BJ (cell line): ENCODE results near the gene MT1M. TPM values are rescaled to one million over a fixed set of nuclear protein-coding genes. Genes with fewer than 3 reads are reported as not detected.

Source experiments
- CTCF ChIA-PET: fragments of 350-600 bp; formaldehyde crosslinking; extraction: SDS; loops from one replicate; lab custom pipeline; 2021; ENCODE audit warnings: antibody characterized with exemption, inconsistent platforms; lab: Yijun Ruan, JAX
- POLR2A ChIA-PET: fragments of 300-600 bp; sonication (Branson Sonifier 250); formaldehyde crosslinking; extraction: SDS; loops from one replicate; lab custom pipeline; 2021; ENCODE audit warnings: antibody characterized with exemption; lab: Charles Lee
- DNase-seq: peaks from one replicate; pipeline ENCODE4 v3.0.0-alpha.2; 2011; ENCODE audit warnings: low read depth
- H3K27me3 ChIP-seq: 2 replicates; pipeline ENCODE4 v1.6.0; 2011; ENCODE audit warnings: low read length; ENCODE audit not compliant: control insufficient read depth, insufficient read depth
- H3K36me3 ChIP-seq: 2 replicates; pipeline ENCODE4 v1.5.1; 2011; ENCODE audit warnings: low read length; ENCODE audit not compliant: control insufficient read depth, insufficient read depth
- H3K4me3 ChIP-seq: 2 replicates; pipeline ENCODE4 v1.5.1; 2011; ENCODE audit warnings: low read depth, mild to moderate bottlenecking, control low read depth, low read length
- CTCF ChIP-seq: IDR thresholded peaks from 2 replicates; pipeline ENCODE4 v1.5.1; 2011; ENCODE audit warnings: low read depth, mild to moderate bottlenecking, control low read depth, inconsistent platforms, low read length, moderate library complexity; ENCODE audit not compliant: insufficient read depth
- polyA plus RNA-seq: library from polyadenylated mRNA; depleted of rRNA; stranded (reverse); fragments of >200 nt; gene quantifications from 2 replicates; pipeline ENCODE4 v1.2.3, GENCODE V29; 2011

MT1M gene
- polyA plus RNA-seq, 1 experiment: 0.94 TPM

DNA sequence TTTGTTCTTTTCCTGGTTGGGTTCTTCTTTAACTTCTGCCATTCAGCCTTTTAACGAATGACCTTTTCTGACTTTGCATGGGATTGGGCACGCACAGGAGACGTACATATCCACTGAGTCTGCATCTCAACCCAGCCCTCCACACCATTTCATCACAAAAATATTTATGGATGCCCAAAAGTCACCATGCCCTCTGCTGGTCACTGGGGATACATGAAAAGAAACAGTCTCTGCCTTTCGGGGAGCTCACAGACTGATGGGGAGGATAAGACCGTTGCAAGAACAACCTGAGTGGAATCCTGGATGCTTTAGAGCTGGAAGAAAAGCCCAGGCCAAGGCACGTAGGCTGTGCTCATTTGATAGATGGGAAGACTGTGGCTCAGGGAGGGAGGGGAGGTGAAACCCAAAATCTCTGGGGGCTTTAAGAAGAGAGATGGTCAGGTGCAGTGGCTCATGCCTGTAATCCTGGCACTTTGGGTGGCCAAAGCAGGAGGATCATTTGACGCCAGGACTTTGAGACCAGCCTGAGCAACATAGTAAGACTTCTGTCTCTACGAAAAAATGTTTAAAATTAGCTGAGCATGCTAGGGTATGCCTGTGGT lies 32.0 kb upstream of the MT1M start:
- ChIA-PET CTCF (interaction anchor here (0.6 to 7.8 kb wide), 29 partner anchors 9 to 193 kb away, joined by 3 to 100 read pairs (median 4); partner anchors contain the start of genes BBS2 and MT1E), POLR2A (interaction anchor here (0.6 kb wide), 1 partner anchor 39 kb away, joined by 20 read pairs; no protein-coding TSS in a partner anchor)
- no peaks in the 10 kb centered on the region for H3K36me3 ChIP-seq
- peak; percentile 78 for TF ChIP-seq CTCF
- peaks cover 2% of the 10 kb centered on the region; the same call in 1 of the 2 replicates for H3K27me3 ChIP-seq
- no peak overlapping the region for H3K4me3 ChIP-seq
- DNase-seq: no peak

- H3K27me3 ChIP-seq: no peaks in the 10 kb centered on the region; the same call in 1 of the 2 replicates
- no peak for TF ChIP-seq CTCF
- H3K36me3 ChIP-seq: no peaks in the 10 kb centered on the region
- CTCF ChIA-PET: interaction anchor here (1.0 to 7.8 kb wide), 24 partner anchors 9 to 115 kb away, joined by 3 to 100 read pairs (median 5); partner anchors contain the start of genes BBS2 and MT1E
- H3K4me3 ChIP-seq: no peak overlapping the region
- DNase-seq: no peak
- POLR2A ChIA-PET: no interaction called here
These were observed 31.1 kb upstream of the MT1M start for GRCh38 chr16:56601325-56601724.

DNA sequence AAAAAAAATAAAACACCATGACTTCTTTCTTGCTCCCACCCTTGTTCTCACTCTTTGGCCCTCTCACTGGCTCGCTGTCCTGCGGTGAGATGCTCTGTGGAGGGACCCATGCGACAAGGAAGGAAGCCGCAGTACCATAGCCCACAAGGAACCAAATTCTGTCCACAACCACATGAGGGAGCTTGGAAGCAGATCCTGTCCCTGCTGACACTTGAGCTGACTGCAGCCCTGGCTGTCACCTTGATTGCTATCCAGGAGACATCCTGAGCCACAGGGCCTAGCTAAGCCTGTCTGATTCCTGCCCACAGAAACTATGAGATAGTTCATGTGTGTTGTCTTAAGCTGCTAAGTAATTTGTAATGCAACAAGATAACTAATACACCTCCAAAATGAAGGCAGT lies 28.9 kb upstream of the MT1M start:
- Histone ChIP-seq H3K4me3 (no peak overlapping the region), H3K27me3 (no peaks in the 10 kb centered on the region; the same call in 1 of the 2 replicates), H3K36me3 (no peaks in the 10 kb centered on the region)
- TF ChIP-seq CTCF: peak; percentile 52
- ChIA-PET CTCF (interaction anchor here (0.5 to 7.8 kb wide), 14 partner anchors 12 to 186 kb away, joined by 3 to 100 read pairs (median 4); no protein-coding TSS in a partner anchor), POLR2A (interaction anchor here (0.6 kb wide), 1 partner anchor 14 kb away, joined by 3 read pairs; no protein-coding TSS in a partner anchor)
- DNase-seq: no peak

- Histone ChIP-seq H3K4me3 (no peak overlapping the region), H3K36me3 (no peaks in the 10 kb centered on the region), H3K27me3 (no peaks in the 10 kb centered on the region; the same call in 1 of the 2 replicates)
- no peak for TF ChIP-seq CTCF
- ChIA-PET CTCF (interaction anchor here (1.2 to 7.8 kb wide), 5 partner anchors 20 to 97 kb away, joined by 3 to 100 read pairs (median 20); partner anchors contain the start of gene MT1E), POLR2A (no interaction called here)
- DNase-seq: no peak
These were observed 27.5 kb upstream of the MT1M start for GRCh38 chr16:56604966-56605365.

DNA sequence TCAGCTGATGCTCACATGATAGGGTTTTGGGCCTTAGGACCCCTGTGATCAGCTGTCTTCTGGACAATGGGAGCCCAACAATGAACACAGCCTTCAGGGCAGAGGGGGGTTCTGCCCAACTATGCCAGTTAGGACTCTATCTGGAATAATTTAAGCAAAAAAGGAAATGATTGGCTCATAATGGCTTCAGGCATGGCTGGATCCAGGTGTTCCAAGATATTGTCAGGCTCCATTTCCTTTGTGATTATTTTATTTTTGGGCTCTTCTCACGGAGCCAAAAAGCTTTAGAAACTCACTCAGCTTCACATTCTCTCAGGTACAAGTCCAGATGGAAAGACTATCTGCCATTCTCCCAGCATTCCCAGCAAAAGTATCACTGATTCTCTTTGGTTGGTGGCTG lies 27.0 kb upstream of the MT1M start:
- CTCF ChIA-PET: interaction anchor here (1.2 to 7.8 kb wide), 5 partner anchors 20 to 97 kb away, joined by 3 to 100 read pairs (median 20); partner anchors contain the start of gene MT1E
- DNase-seq: no peak
- no peak for TF ChIP-seq CTCF
- POLR2A ChIA-PET: no interaction called here
- no peaks in the 10 kb centered on the region; the same call in 1 of the 2 replicates for H3K27me3 ChIP-seq
- no peak overlapping the region for H3K4me3 ChIP-seq
- H3K36me3 ChIP-seq: no peaks in the 10 kb centered on the region
